Endothelial cell of umbilical vein (primary cell): Measurements from ENCODE around the gene TF. TPM values are rescaled to one million over a fixed set of nuclear protein-coding genes. Genes with fewer than 3 reads are reported as not detected.

Source experiments
- BruUV-seq: library from RNA; stranded (reverse); fragments of 400-500 nt; replicated peaks from 2 replicates; lab custom pipeline; 2021; lab: Mats Ljungman, UMichigan
- CTCF ChIA-PET: fragments of 300-600, 350-600 bp; sonication (Branson Sonifier 250); formaldehyde crosslinking; loops from one replicate; lab custom pipeline; 2021; ENCODE audit warnings: antibody characterized with exemption, inconsistent platforms; lab: Charles Lee
- POLR2A ChIA-PET: fragments of 300-600, 350-600 bp; sonication (Branson Sonifier 250); formaldehyde crosslinking; loops from one replicate; lab custom pipeline; 2021; ENCODE audit warnings: antibody characterized with exemption, inconsistent platforms; lab: Charles Lee
- DNase-seq: peaks from one replicate; pipeline ENCODE4 v3.0.0-alpha.2; 2011; ENCODE audit warnings: low read depth, low spot score
- FAIRE-seq: peaks from 2 replicates; lab custom pipeline; 2011; peaks lifted over from hg19 to GRCh38; lab: Jason Lieb, UNC
- H2AFZ ChIP-seq: 2 replicates; pipeline ENCODE4 v1.6.0; 2012; ENCODE audit warnings: low read depth, low read length, control low read depth, inconsistent platforms
- H3K27ac ChIP-seq: 2 replicates; pipeline ENCODE4 v1.5.1; 2011; ENCODE audit warnings: low read depth, mild to moderate bottlenecking, control low read depth, low read length, moderate library complexity; ENCODE audit not compliant: insufficient read depth
- H3K27me3 ChIP-seq, 2 experiments: 2 replicates each; pipeline versions ENCODE4 v1.6.0 to v1.6.1; 2011; ENCODE audit warnings: low read length in 2 of 2, mixed read lengths in 1 of 2; ENCODE audit not compliant: control insufficient read depth in 2 of 2, insufficient read depth in 2 of 2
- H3K36me3 ChIP-seq, 2 experiments: 2 replicates in 1 of 2; 3 replicates in 1 of 2; pipeline ENCODE4 v1.5.1; 2011; ENCODE audit warnings: low read length in 2 of 2, mild to moderate bottlenecking in 1 of 2, moderate library complexity in 1 of 2; ENCODE audit not compliant: control insufficient read depth in 2 of 2, insufficient read depth in 2 of 2; ENCODE audit errors: extremely low read depth in 1 of 2
- H3K4me1 ChIP-seq: 3 replicates; pipeline ENCODE4 v1.5.1; 2011; ENCODE audit warnings: mild to moderate bottlenecking, low read length; ENCODE audit not compliant: control insufficient read depth, insufficient read depth; ENCODE audit errors: extremely low read depth
- H3K4me2 ChIP-seq: 2 replicates; pipeline ENCODE4 v1.6.1; 2011; ENCODE audit warnings: low read length, control low read depth, mixed read lengths; ENCODE audit not compliant: insufficient read depth
- H3K4me3 ChIP-seq, 3 experiments: fragments of 200-600 bp in 1 of 3; sonication (generic), shearing (Covaris generic) in 1 of 3; replicated peaks in 1 of 3; 2 replicates each; pipeline ENCODE4 v1.5.1; 2011 to 2016; ENCODE audit warnings: control low read depth in 3 of 3, low read length in 3 of 3, mild to moderate bottlenecking in 2 of 3, inconsistent platforms in 1 of 3, low read depth in 1 of 3, moderate library complexity in 1 of 3; ENCODE audit not compliant: insufficient read depth in 1 of 3
- H3K79me2 ChIP-seq: 2 replicates; pipeline ENCODE4 v1.6.0; 2012; ENCODE audit warnings: low read length, inconsistent platforms; ENCODE audit not compliant: control insufficient read depth, insufficient read depth
- H3K9ac ChIP-seq: replicated peaks from 2 replicates; pipeline ENCODE3; 2011; ENCODE audit warnings: low read length, control low read depth; ENCODE audit not compliant: insufficient read depth; ENCODE audit errors: extremely low read depth
- H3K9me1 ChIP-seq: replicated peaks from 3 replicates; pipeline ENCODE4 v1.6.0; 2011; ENCODE audit warnings: mild to moderate bottlenecking, low read length; ENCODE audit not compliant: control insufficient read depth, insufficient read depth; ENCODE audit errors: extremely low read depth
- H3K9me3 ChIP-seq: replicated peaks from 2 replicates; pipeline ENCODE4 v1.5.1; 2012; ENCODE audit warnings: low read length, inconsistent platforms; ENCODE audit not compliant: control insufficient read depth, insufficient read depth
- H4K20me1 ChIP-seq: replicated peaks from 2 replicates; pipeline ENCODE3; 2011; ENCODE audit warnings: mild to moderate bottlenecking, low read length; ENCODE audit not compliant: control insufficient read depth, insufficient read depth; ENCODE audit errors: extremely low read depth
- CTCF ChIP-seq, 2 donors: IDR thresholded peaks; 1 replicate in 1 of 2; 2 replicates in 1 of 2; pipeline ENCODE4 v1.5.1; 2011; ENCODE audit warnings: low read length in 2 of 2, mild to moderate bottlenecking in 2 of 2, moderate library complexity in 2 of 2, control low read depth in 1 of 2, inconsistent platforms in 1 of 2, low read depth in 1 of 2; ENCODE audit not compliant: insufficient read depth in 1 of 2; ENCODE audit errors: extremely low read depth in 1 of 2
- EZH2 ChIP-seq: IDR thresholded peaks from 2 replicates; pipeline ENCODE4 v1.6.1; 2012; ENCODE audit warnings: borderline replicate concordance, low read depth, mild to moderate bottlenecking, moderate library complexity, low read length, inconsistent platforms; ENCODE audit not compliant: severe bottlenecking
- FOS ChIP-seq: IDR thresholded peaks from 2 replicates; pipeline ENCODE4 v1.6.1; 2011; ENCODE audit warnings: mild to moderate bottlenecking, low read length, moderate library complexity, borderline replicate concordance; ENCODE audit not compliant: insufficient read depth
- GATA2 ChIP-seq: IDR thresholded peaks from 2 replicates; pipeline ENCODE4 v1.7.0; 2011; ENCODE audit warnings: low read depth, mild to moderate bottlenecking, moderate library complexity, mixed read lengths, low read length; ENCODE audit not compliant: insufficient read length, insufficient read depth
- JUN ChIP-seq: IDR thresholded peaks from 2 replicates; pipeline ENCODE4 v1.6.1; 2011; ENCODE audit warnings: borderline replicate concordance, low read depth; ENCODE audit not compliant: insufficient read length, insufficient read depth
- MAX ChIP-seq: IDR thresholded peaks from 2 replicates; pipeline ENCODE4 v1.6.1; 2011; ENCODE audit not compliant: insufficient read depth, insufficient read length
- MYC ChIP-seq: IDR thresholded peaks from one replicate; pipeline ENCODE4 v1.6.1; 2011; ENCODE audit warnings: mild to moderate bottlenecking, low read depth, low read length
- POLR2A ChIP-seq: IDR thresholded peaks from 2 replicates; pipeline ENCODE4 v1.6.1; 2012; ENCODE audit warnings: low read depth, mild to moderate bottlenecking, control low read depth, low read length
- POLR2AphosphoS5 ChIP-seq: IDR thresholded peaks from 2 replicates; pipeline ENCODE4 v1.6.1; 2012; ENCODE audit warnings: low read depth, mild to moderate bottlenecking, control low read depth, low read length, moderate library complexity; ENCODE audit not compliant: insufficient read depth
- dilution Hi-C: fragments of 300-500 bp; cut with MboI; formaldehyde crosslinking; loops from one replicate; pipeline ENCODE4 v1.15.0; 2019; ENCODE audit warnings: low sequenced_read_pairs; ENCODE audit not compliant: extremely low pct_ligation_motif_present
- intact Hi-C: fragments of 100-400 bp; cut with micrococcal nuclease; formaldehyde crosslinking; loops from one replicate; pipeline ENCODE4 v1.10.0; 2022
- polyA plus RNA-seq, 4 experiments: library from polyadenylated mRNA; depleted of rRNA in 3 of 4; stranded (reverse) in 3 of 4; unstranded in 1 of 4; fragments of >200 nt; gene quantifications; 2 replicates each; pipeline versions ENCODE4 v1.2.1 to v1.2.3, GENCODE V29; 2011 to 2012; ENCODE audit warnings: missing spikeins in 1 of 4
- total RNA-seq: library from RNA; stranded (reverse); gene quantifications from 2 replicates; pipeline ENCODE4 v1.2.3, GENCODE V29; 2021

TF gene
- total and polyA plus RNA-seq, 2 donors (not counting 3 experiments of a cell fraction or from before 2014, with no cell fraction given): 0.32 to 0.69 TPM

GRCh38 chr3:133760916-133761315, 14.7 kb downstream of the TF start:
- no peak overlapping the region for H3K4me2 ChIP-seq
- POLR2A ChIA-PET: no interaction called here
- no peak overlapping the region for H2AFZ ChIP-seq
- no peak for TF ChIP-seq POLR2AphosphoS5
- no peak for TF ChIP-seq CTCF (IDR thresholded peaks at IDR 0.05; ENCODE audit: extremely low read depth in 1 of 2, insufficient read depth in 1 of 2, low read depth in 1 of 2, low read length in 2 of 2)
- no peak for TF ChIP-seq POLR2A
- intact Hi-C loops: no loop called here
- CTCF ChIA-PET: interaction anchor here (0.6 kb wide), 1 partner anchor 29 kb away, joined by 3 read pairs; no protein-coding TSS in a partner anchor
- no peak overlapping the region for H3K27ac ChIP-seq
- no peaks in the 10 kb centered on the region for H4K20me1 ChIP-seq
- no TSS peak for BruUV-seq
- H3K27me3 ChIP-seq: peaks cover 0 to 6% of the 10 kb centered on the region in 2 experiments
- DNase-seq: no peak
- dilution Hi-C loops: no loop called here
- H3K4me1 ChIP-seq: no peaks in the 10 kb centered on the region
- no peak for FAIRE-seq
- no peaks in the 10 kb centered on the region for H3K36me3 ChIP-seq
- H3K79me2 ChIP-seq: no peaks in the 10 kb centered on the region
- H3K4me3 ChIP-seq: no peak overlapping the region
- H3K9me3 ChIP-seq: no peaks in the 10 kb centered on the region
- no peak overlapping the region for H3K9ac ChIP-seq
- no peaks in the 10 kb centered on the region for H3K9me1 ChIP-seq

GRCh38 chr3:133761605-133762484, 15.7 kb downstream of the TF start:
- H3K4me2 ChIP-seq: no peak overlapping the region
- H3K4me1 ChIP-seq: no peaks in the 10 kb centered on the region
- intact Hi-C loops: no loop called here
- ChIA-PET CTCF (interaction anchor here (0.6 to 0.9 kb wide), 3 partner anchors 17 to 338 kb away, joined by 3 read pairs; no protein-coding TSS in a partner anchor), POLR2A (no interaction called here)
- H2AFZ ChIP-seq: no peak overlapping the region
- FAIRE-seq (no peak), DNase-seq (no peak)
- dilution Hi-C loops: no loop called here
- no peaks in the 10 kb centered on the region for H3K79me2 ChIP-seq
- no peaks in the 10 kb centered on the region for H3K9me1 ChIP-seq
- no peak overlapping the region for H3K27ac ChIP-seq
- H4K20me1 ChIP-seq: no peaks in the 10 kb centered on the region
- no peaks in the 10 kb centered on the region for H3K9me3 ChIP-seq
- no peak overlapping the region for H3K4me3 ChIP-seq
- no peaks in the 10 kb centered on the region for H3K36me3 ChIP-seq
- peaks cover 4 to 10% of the 10 kb centered on the region in 2 experiments for H3K27me3 ChIP-seq
- BruUV-seq: no TSS peak
- no peak overlapping the region for H3K9ac ChIP-seq
- TF ChIP-seq MAX (no peak), MYC (no peak), POLR2A (no peak), FOS (no peak), JUN (no peak), CTCF (IDR thresholded peaks at IDR 0.05; ENCODE audit: extremely low read depth in 1 of 2, insufficient read depth in 1 of 2, low read depth in 1 of 2, low read length in 2 of 2) (no peak), EZH2 (no peak), GATA2 (no peak), POLR2AphosphoS5 (no peak)
